Nephron (organoid): ENCODE results near the gene ZNF423.

Experiments used
- H3K27ac Mint-ChIP-seq, 3 experiments: 2 replicates each; pipeline ENCODE4 v1.8.0; 2020; ENCODE audit warnings: mixed read lengths in 3 of 3, mild to moderate bottlenecking in 2 of 3, moderate library complexity in 1 of 3
- H3K27me3 Mint-ChIP-seq: 2 replicates; pipeline ENCODE4 v1.8.0; 2021; ENCODE audit warnings: low read depth, mild to moderate bottlenecking, moderate library complexity, mixed read lengths
- H3K36me3 Mint-ChIP-seq: 2 replicates; pipeline ENCODE4 v1.8.0; 2020; ENCODE audit warnings: low read depth, mixed read lengths
- H3K4me1 Mint-ChIP-seq: 2 replicates; pipeline ENCODE4 v1.8.0; 2020; ENCODE audit warnings: mixed read lengths
- H3K4me3 Mint-ChIP-seq, 3 experiments: 2 replicates each; pipeline ENCODE4 v1.8.0; 2020; ENCODE audit warnings: mild to moderate bottlenecking in 3 of 3, mixed read lengths in 3 of 3, moderate library complexity in 2 of 3
- H3K9me3 Mint-ChIP-seq: 2 replicates; pipeline ENCODE4 v1.8.0; 2020; ENCODE audit warnings: mixed read lengths
- CTCF ChIP-seq, 3 experiments: fragments of 200-600 bp; sonication (generic); IDR thresholded peaks; one replicate each; pipeline ENCODE4 v1.5.0; 2021; ENCODE audit warnings: antibody characterized with exemption in 3 of 3; ENCODE audit not compliant: unreplicated experiment in 3 of 3

ZNF423 gene

GRCh38 chr16:49748322-49748721, 107.6 kb downstream of the ZNF423 start:
- no peaks in the 10 kb centered on the region for H3K9me3 Mint-ChIP-seq
- peak overlapping the region; percentile 3 to 72 (median 38) for H3K27ac Mint-ChIP-seq
- no peak overlapping the region for H3K4me3 Mint-ChIP-seq
- TF ChIP-seq CTCF (IDR thresholded peaks at IDR 0.05; ENCODE audit: unreplicated experiment in 3 of 3) = no peak
- H3K36me3 Mint-ChIP-seq = no peaks in the 10 kb centered on the region
- peaks cover 56% of the 10 kb centered on the region for H3K4me1 Mint-ChIP-seq
- H3K27me3 Mint-ChIP-seq = peaks cover 11% of the 10 kb centered on the region

- Mint-ChIP-seq H3K36me3 (no peaks in the 10 kb centered on the region), H3K9me3 (no peaks in the 10 kb centered on the region), H3K4me1 (peaks cover 59% of the 10 kb centered on the region), H3K27ac (no peak overlapping the region), H3K4me3 (no peak overlapping the region), H3K27me3 (peaks cover 11% of the 10 kb centered on the region)
- TF ChIP-seq CTCF (IDR thresholded peaks at IDR 0.05; ENCODE audit: unreplicated experiment in 3 of 3) = no peak
Observed at GRCh38 chr16:49747654-49748053, 108.3 kb downstream of the ZNF423 start.

- Mint-ChIP-seq H3K9me3 (no peaks in the 10 kb centered on the region), H3K36me3 (no peaks in the 10 kb centered on the region), H3K4me1 (peaks cover 58% of the 10 kb centered on the region), H3K27me3 (peaks cover 11% of the 10 kb centered on the region), H3K4me3 (no peak overlapping the region), H3K27ac (no peak overlapping the region)
- TF ChIP-seq CTCF (IDR thresholded peaks at IDR 0.05; ENCODE audit: unreplicated experiment in 3 of 3) = no peak
Observed at GRCh38 chr16:49746545-49746944, 109.4 kb downstream of the ZNF423 start.

GRCh38 chr16:49745311-49745747, 110.6 kb downstream of the ZNF423 start:
- H3K9me3 Mint-ChIP-seq = no peaks in the 10 kb centered on the region
- peak overlapping the region; percentile 67 to 90 (median 87) for H3K27ac Mint-ChIP-seq
- H3K27me3 Mint-ChIP-seq = peaks cover 11% of the 10 kb centered on the region
- H3K36me3 Mint-ChIP-seq = no peaks in the 10 kb centered on the region
- peaks cover 57% of the 10 kb centered on the region for H3K4me1 Mint-ChIP-seq
- no peak overlapping the region for H3K4me3 Mint-ChIP-seq
- no peak for TF ChIP-seq CTCF (IDR thresholded peaks at IDR 0.05; ENCODE audit: unreplicated experiment in 3 of 3)

- Mint-ChIP-seq H3K4me3 (no peak overlapping the region), H3K27me3 (peaks cover 8% of the 10 kb centered on the region), H3K4me1 (peaks cover 60% of the 10 kb centered on the region), H3K9me3 (no peaks in the 10 kb centered on the region), H3K36me3 (no peaks in the 10 kb centered on the region), H3K27ac (peak overlapping the region; percentile 87 to 91 (median 90))
- no peak for TF ChIP-seq CTCF (IDR thresholded peaks at IDR 0.05; ENCODE audit: unreplicated experiment in 3 of 3)
Observed at GRCh38 chr16:49744244-49745220, 111.4 kb downstream of the ZNF423 start.
